Activated gamma-delta T cell treated with Interleukin-2 at 50 U/mL for 16 hours (primary cell): ENCODE results near the gene HDGF.

Experiments used
- DNase-seq: peaks from one replicate; pipeline ENCODE4 v3.0.0-alpha.2; 2020

The HDGF gene

DNA sequence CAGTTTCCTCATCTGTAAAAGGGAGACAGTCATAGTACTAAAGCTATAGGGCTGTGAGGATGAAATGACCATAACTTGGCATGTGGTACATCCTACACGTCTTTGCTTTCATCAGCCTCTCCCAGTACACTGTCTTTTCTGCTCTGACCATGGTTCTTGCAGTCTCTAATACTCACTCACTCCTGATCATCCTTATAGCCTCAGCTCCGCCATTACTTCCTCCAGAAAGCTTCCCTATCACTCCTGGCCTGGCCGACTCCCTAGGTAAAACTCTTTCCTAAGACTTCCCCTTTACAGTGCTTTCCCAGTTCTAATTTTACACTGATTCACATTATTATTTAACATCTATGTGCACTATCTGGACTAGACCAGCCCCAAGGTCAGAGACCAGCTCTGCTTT is 5.6 kb downstream of the HDGF start:
- DNase-seq: no peak

DNA sequence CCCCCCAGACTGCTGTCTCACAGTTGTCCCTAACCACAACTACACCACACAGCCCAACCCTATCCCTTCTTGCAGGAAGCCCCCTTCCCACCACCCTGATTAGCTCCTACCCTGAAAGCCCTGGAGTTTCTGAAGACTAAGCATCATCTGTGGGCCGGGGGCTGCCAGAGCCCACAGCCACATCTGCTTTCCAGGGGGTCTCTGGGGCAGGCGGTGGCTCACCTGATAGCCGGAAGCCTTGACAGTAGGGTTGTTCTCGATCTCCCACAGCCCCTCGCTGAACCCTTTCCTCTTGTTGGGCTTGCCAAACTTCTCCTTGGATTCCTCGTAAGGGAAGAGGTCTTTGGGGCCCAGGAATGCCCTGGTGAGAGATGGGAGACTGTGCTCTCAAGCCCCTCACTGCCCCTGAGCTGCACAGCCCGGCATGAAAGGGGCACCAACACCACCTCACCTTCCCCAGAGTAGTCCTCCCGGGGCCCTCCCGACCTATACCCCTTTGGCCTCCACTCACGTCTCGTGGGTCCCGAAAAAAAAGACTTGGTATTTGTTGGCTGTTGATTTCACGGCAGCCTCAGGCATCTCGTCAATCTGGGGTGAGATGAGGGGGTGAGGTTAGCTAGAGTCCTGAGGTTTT is 6.6 kb downstream of the HDGF start:
- DNase-seq: no peak

- DNase-seq: no peak
Measured at GRCh38 chr1:156744344-156744743, 7.1 kb downstream of the HDGF start.

- no peak for DNase-seq
Measured at GRCh38 chr1:156743367-156744302, 7.8 kb downstream of the HDGF start.

- no peak for DNase-seq
Measured at GRCh38 chr1:156742801-156743200, 8.7 kb downstream of the HDGF start.

- no peak for DNase-seq
Measured at GRCh38 chr1:156742017-156742416, 9.5 kb downstream of the HDGF start.

DNA sequence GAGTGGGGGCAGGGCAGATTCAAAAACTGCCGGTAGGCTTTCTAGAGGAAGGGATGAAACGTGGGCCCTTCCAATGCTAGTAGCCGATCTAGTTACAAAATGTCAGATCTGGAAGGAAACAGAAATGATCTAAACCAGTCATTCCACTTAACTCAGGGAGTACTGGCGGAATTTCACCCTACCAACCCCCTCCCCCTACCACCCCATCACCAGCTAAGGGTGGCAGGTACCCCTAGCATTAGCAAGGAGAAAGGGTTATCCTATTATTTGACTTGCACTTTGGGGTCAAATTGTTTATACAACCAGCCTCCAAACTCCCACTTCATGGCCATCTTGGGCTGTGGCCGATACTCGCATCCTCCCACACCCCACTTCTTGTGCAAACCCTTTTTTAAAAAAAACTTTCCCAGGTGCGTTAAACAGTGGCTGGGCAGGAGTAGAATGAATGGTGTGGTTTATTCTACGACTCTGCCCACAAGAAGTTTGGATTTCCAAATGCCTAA is 9.9 kb downstream of the HDGF start:
- no peak for DNase-seq

- peak; percentile 94 for DNase-seq
Measured at GRCh38 chr1:156740741-156741480, 10.6 kb downstream of the HDGF start, which contains the start of gene MRPL24. Gene MRPL24, minus strand, starts transcription at chr1:156741088. Its CDS starts 2,384 bp downstream, at chr1:156738704.

GRCh38 chr1:156740237-156740740 is 11.2 kb downstream of the HDGF start:
- DNase-seq: no peak

DNA sequence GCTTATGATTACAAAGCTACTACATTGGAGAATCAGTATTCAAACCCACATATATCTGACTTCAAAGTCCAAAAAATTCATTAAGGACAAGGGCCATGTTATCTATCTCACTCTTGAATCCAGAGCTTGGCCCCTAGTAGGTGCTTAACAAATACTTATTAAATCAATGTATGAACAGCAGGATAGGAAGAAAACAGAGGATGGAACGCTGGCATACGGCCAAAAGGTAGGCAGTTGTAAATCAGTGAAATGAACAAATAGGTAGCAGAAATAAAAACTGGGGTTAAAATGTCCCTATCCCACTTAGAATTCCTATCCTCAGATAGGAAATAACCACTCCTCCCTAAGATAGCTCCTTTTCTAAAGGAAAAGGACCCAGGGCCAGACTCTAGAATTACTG is 12.6 kb downstream of the HDGF start:
- no peak for DNase-seq

DNA sequence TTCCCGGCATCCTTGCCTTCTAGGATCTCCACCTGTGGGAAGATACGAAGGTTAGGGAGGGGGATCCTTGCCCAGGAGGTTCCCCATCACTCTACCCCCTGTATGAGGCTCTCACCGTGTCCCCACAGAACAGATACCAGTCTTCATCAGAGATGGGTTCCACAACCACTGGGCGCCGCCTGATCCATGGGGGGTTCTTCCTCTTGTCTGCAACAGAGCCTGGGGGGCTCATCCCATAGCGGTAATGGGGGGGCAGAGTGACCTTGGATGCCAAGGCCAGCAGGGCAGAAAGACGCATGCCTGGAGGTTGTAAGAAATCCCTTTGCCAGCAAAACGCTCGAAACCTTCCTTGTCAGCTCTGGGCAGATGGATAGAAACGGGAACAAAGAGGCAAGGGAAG is 13.1 kb downstream of the HDGF start:
- DNase-seq: no peak

- DNase-seq: no peak
Measured at GRCh38 chr1:156733989-156734584, 17.4 kb downstream of the HDGF start.

- peak; percentile 88 for DNase-seq
Measured at GRCh38 chr1:156728599-156729462, 22.6 kb downstream of the HDGF start, which contains the start of gene ISG20L2. Gene ISG20L2, minus strand, starts transcription at chr1:156728766. Its CDS starts 1,114 bp downstream, at chr1:156727652.

DNA sequence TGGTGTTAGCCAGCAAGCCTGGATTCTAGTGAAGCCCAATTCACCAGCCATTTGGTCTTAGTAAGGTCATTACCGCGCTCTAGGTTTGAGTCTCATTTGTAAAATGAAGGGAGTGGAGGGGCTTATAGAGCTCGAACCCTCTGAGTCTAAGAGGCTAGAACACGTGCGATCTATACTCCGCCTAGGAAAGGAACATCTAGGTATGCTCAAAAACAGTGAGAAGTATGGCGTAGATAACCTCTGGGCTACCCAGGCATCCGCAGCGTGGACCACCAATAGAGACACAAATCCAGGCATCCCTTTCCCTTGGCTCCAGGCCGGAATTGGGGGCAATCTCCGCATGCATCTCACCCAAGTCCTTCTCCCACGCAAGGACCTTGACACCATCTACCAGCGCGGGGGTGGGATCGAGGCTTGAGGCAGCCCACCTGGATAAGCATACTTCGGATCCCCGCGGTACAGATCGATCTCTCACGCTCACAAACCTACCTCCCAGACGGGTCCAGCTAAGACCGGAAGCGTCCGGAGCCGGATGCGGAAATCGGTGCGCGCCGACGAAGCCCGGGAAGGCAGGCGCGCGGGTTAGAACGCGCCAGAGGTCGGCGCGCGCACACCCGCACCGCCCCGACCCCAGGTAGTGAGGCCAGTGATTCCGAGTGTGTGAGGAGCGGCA is 23.4 kb downstream of the HDGF start, which contains the start of gene METTL25B:
Gene METTL25B (plus strand): TSS at position 544 of the 673 bp plus-strand sequence. CDS start 636 bp downstream, outside the sequence.
- DNase-seq: peak; percentile 59

DNA sequence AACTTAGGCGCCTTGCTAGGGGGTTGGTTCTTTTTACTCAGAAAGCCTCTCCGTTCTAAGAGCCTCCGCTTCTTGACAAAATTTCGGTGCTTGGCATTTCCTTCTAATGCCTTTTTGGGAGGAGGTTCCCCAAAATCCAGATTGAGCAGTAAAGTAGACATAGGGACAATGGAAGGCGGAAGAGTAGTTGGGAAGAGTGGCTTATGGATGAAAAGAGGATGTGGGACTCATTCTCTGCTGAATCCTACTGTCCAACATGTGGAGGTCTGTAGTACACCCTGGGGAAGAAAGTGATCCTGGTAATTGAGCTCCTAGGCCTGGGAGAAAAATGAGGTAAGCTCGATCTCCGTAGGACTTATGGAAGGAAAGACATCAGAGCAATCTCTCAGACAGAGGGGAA is 24.0 kb downstream of the HDGF start:
- no peak for DNase-seq

GRCh38 chr1:156726549-156727226 is 24.8 kb downstream of the HDGF start:
- peak; percentile 45 for DNase-seq

DNA sequence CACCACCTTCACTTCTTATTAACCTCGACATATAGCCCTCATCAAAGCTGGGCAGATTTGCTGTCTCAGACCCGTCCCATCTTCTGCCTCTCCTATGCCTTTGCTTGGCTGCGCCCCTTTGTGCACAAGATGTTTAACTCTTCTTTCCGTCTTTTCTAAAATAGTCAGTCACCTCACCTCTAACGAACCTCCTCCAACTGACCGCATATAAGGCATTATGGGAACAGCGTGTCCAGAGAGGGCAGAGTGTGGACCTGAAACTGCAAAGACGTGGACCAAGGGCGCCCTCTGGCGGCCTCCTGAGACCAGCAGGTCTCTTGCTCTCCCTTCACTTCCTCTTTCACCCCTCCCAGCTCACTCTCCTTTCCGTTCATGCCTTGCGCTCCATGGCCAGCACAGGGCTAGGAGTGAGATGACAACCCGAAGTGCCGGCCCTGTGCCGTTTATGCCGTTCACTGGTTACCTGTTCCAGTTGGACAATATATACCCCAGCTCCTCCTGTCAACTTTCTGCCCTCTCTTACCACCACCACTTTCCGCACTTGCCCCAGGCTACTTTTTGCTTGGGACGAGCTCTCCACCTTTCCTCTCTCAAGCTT is 25.7 kb downstream of the HDGF start:
- peak; percentile 78 for DNase-seq

DNA sequence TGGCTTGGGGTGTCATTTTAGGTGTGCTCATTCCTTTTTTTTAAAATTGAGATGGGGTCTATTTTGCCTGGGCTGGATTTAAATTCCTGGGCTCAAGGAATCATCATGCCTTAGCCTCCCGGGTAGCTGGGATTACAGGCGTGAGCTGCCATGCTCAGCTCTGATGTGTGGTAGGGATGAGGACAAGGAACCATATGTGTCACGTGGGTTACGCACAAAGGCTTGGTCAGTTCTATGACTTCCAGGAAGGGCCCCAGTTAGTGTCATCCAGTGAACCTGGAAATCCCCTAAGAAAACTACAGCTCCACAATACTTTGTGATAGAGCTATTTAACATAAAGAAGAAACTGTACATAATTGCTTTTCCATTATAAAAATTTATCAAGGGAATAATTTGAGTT is 29.9 kb downstream of the HDGF start:
- no peak for DNase-seq

DNA sequence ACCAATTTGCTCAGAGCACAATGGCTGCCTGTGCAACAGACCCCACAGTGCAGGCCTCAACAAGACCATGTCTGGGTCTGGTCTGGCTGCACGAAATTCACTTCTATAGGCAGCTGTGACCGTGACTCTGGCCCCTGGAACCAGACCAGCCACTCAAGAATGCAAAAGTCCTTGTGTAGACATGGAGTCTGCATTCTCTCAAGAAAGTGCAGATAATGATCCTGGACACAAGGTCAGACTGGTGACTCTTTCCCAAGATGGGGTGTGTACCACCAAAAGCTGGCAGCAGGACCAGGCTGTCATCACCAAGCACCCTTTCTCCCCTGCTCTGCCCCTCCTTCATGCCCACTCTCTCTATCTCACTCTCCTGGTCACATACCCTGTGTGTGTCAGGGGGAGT is 30.3 kb downstream of the HDGF start:
- no peak for DNase-seq

DNA sequence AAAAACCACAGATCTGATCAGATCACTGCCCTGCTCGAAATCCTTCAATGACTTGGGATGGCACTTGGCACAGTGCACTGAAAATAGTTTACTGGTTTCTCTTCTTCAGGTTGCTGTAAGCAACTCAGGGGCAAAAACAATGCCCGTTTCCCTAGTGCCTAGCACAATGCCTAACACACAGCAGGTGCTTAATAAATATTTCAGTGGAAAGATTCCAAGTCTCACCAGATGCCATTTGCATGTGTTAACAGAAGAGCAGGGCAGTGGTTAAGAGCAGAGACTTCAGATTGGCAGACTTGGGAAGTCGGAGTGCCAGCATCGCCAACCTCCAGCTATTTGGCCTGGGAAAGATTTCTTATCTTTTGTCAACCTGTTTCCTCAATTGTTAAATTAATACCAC is 34.1 kb downstream of the HDGF start:
- no peak for DNase-seq
